Omental fat pad (tissue), 4 donors: ENCODE data around the gene ZNF678. TPM values are rescaled to one million over a fixed set of nuclear protein-coding genes. Genes with fewer than 3 reads are reported as not detected.
"Not testable (repeated sequence)": the region's sequence is repeated elsewhere in the genome, so short reads cannot be mapped to it uniquely, and the experiment has no call there.

Experiments
- ATAC-seq: fragments of 150-250 bp; one replicate; pipeline ENCODE4 v1.9.1; 2016; ENCODE audit warnings: mild to moderate bottlenecking, moderate library complexity; ENCODE audit not compliant: low FRiP score
- DNase-seq: peaks from one replicate; pipeline ENCODE4 v3.0.0-alpha.2; 2019; ENCODE audit warnings: low spot score
- CTCF ChIP-seq, 3 donors: fragments of 450-650 bp; IDR thresholded peaks; one replicate each; pipeline ENCODE4 v1.5.1; 2016 to 2017; ENCODE audit warnings: antibody characterized with exemption in 3 of 3, mild to moderate bottlenecking in 3 of 3, moderate library complexity in 2 of 3
- total RNA-seq, 4 donors: library from RNA; depleted of rRNA; stranded (reverse); fragments of >200 nt; gene quantifications; one replicate each; pipeline ENCODE4 v1.1.0, GENCODE V29; 2016

Gene ZNF678
- total RNA-seq, 4 donors from 2014 or later, result 4.9 to 9.9 (median 6.4) TPM

DNA sequence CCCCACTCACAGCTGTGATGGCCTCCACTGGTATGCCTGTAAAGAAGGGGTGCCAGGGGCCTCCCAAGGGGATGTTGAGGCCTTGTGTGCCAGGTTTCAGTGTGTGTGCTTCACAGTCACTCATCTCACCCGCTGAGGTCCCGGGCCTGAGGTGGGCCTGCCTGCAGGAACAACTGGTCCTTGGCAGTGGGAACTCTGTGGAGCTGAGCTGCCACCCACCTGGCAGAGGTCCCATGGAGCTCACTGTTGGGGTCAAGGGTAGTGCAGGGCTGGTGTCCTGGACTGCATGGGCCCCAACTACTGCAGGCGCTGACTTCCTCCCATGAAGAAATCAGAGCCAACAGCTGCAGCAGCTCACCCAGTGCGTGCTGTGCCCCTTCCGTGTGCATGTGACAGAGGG lies 17.3 kb upstream of the ZNF678 start:
- no peak for TF ChIP-seq CTCF (IDR thresholded peaks at IDR 0.05)
- no peak for DNase-seq
- no peak for ATAC-seq

DNA sequence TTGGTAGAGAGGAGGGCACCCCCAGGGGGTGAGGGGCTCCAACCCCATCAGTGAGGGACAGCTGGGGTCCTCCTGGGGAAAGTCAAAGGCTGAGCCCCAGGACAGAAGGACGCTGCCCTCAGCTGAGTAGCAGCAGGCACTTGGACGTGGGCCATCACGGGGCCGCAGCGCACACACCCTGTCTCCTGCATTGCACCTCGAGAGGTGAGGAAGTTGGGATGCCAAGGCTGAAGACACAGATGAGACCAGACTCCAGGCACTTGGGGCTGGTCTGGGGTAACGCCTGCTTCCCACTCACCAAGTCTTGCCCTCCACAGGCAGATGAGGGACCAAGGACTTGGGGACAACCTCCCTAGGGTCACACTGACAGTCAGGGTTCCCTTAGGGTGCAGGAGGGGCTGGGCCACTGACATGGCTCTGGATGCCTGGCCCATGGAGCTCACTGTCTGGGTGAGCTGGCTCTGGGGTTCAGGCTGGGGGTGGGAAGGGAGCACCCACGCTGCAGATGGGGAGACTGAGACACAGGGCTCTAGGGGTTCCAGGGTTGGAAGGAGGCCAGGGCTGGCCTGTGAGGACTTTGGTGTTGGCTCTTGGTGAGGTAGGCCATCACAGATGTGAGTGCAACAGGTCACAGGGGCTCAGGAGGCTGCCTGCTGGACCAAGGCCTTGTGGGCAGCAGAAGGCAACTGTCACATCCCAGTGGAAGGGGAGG lies 16.6 kb upstream of the ZNF678 start:
- ATAC-seq (no peak), DNase-seq (no peak)
- no peak for TF ChIP-seq CTCF (IDR thresholded peaks at IDR 0.05)

DNA sequence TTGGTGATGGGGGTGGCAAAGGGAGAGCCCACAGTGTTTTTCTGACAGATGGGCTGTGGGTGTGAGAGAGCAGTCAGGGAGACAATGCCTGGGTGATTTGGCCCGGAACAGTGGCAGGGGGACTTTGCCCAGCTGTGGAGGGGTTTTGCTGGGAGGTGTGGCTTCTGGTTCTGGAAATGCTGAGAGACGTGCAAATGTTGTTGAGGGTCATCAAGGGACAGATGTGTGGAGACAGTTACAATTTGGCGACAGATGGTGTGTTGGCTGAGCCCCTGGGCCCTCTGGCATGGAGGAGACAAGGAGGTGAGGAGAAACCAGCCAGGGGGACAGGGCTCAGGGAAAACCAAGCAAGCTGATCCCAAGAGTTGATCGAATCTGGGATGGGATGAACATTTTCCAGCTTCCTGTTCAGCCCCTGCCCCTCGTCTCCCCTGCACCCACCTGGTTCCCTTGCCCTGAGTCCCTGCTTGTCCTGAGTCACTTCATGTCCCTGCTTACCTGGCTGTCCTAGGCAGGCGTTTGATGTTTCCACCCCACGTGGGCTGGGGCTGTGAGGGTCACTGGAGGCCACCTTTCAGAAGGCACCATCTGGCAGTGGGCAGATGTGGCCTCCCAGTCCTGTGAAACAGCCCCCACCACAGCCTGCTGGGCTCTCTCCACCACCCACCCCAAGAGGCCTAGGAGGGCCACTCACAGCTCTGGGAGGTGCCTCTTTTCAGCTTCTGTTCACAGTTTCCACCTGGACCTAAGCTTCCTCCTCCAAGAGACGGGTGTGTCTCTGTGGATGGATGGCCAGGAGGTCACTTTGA lies 15.8 kb upstream of the ZNF678 start:
- no peak for ATAC-seq
- no peak for TF ChIP-seq CTCF (IDR thresholded peaks at IDR 0.05)
- DNase-seq, result no peak

DNA sequence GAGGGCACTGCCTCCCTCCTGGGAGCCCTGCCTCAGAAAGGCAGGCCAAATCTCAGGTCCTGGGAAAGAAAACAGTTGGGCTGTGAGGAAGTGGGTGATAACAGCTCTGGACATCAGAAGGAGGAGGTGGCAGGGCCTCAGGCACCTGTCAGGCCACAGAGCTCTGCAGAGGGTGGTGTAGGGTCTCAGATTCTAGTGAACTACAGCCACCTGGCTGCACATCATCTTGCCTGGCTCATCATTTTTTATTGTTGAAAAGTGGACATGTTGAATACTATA lies 15.3 kb upstream of the ZNF678 start:
- TF ChIP-seq CTCF (IDR thresholded peaks at IDR 0.05), result no peak
- ATAC-seq, result no peak
- DNase-seq, result no peak

GRCh38 chr1:227548448-227548847 lies 14.9 kb upstream of the ZNF678 start:
- TF ChIP-seq CTCF (IDR thresholded peaks at IDR 0.05), result no peak
- no peak for DNase-seq
- ATAC-seq, result no peak

DNA sequence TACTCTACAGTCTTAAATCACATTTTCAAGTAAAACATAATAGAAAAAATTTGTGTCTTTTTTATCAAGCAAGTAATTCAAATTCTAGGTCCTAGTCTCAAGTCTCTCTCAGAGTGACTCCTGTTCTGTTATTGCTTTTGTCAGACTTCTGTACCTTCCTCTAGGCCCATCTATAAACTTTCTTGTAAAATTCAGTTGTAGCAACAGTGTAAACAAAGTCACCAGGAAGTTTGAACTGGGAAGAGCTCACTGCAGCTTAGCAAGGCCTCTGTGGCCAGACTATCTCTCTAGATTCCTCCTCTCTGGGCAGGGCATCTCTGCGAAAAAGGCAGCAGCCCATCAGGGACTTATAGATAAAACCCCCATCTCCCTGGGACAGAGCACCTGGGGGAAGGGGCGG lies 13.5 kb upstream of the ZNF678 start:
- ATAC-seq, result no peak
- TF ChIP-seq CTCF (IDR thresholded peaks at IDR 0.05), result no peak
- DNase-seq, result no peak

DNA sequence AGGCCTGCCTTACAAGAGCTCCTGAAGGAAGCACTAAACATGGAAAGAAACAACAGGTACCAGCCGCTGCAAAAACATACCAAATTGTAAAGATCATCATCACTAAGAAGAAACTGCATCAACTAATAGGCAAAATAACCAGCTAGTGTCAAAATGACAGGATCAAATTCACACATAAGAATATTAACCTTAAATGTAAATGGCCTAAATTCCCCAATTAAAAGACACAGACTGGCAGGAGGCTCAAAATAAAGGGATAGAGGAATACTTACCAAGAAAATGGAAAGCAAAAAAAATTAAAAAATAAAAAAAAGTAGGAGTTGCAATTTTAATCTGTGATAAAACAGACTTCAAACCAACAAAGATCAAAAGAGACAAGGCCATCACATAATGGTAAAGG lies 11.5 kb upstream of the ZNF678 start:
- DNase-seq, ATAC-seq: not testable (repeated sequence)
